Hematopoietic multipotent progenitor cell (in vitro differentiated cells): ENCODE results near the gene FARP2. TPM values are rescaled to one million over a fixed set of nuclear protein-coding genes. Genes with fewer than 3 reads are reported as not detected.

Experiments used
- DNase-seq, 3 donors: peaks; one replicate each; pipeline ENCODE4 v3.0.0-alpha.2; 2011 to 2015; ENCODE audit warnings: low read depth in 2 of 3, low spot score in 2 of 3
- total RNA-seq: library from RNA; depleted of rRNA; stranded (reverse); fragments of >200 nt; gene quantifications from one replicate; pipeline ENCODE4 v1.2.3, GENCODE V29; 2012

The FARP2 gene
- total RNA-seq, 1 donor: 14.3 TPM

GRCh38 chr2:241482126-241482955, 126.3 kb downstream of the FARP2 start:
- DNase-seq: no peak

- DNase-seq: no peak
These were observed 127.2 kb downstream of the FARP2 start for GRCh38 chr2:241483305-241483704.

DNA sequence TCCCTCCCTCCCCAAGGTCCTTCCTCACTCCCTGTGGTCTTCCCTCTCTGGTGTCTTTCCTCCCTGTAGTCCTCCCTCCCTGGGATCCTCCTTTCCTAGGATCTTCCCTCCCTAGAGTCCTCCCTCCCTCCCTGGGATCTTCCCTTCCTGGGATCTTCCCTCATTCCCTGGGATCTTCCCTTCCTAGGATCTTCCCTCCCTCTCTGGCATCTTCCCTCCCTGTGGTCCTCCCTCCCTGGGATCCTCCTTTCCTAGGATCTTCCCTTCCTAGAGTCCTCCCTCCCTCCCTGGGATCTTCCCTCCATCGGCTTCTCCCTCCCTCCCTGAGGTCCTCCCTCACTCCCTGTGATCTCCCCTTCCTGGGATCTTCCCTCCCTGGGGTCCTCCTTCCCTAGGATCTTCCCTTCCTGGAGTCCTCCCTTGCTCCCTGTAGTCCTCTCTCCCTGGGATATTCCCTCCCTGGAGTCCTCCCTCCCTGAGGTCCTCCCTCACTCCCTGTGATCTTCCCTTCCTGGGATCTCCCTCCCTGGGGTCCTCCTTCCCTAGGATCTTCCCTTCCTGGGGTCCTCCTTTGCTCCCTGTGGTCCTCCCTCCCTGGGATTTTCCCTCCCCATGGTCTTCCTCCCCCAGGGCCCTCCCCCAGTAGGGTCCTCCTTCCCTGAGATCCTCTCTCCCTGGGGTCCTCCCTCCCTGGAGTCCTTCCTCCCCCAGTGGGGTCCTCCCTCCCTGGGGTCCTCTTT, 129.3 kb downstream of the FARP2 start:
- no peak for DNase-seq

GRCh38 chr2:241489088-241489487, 133.0 kb downstream of the FARP2 start:
- DNase-seq: no peak

DNA sequence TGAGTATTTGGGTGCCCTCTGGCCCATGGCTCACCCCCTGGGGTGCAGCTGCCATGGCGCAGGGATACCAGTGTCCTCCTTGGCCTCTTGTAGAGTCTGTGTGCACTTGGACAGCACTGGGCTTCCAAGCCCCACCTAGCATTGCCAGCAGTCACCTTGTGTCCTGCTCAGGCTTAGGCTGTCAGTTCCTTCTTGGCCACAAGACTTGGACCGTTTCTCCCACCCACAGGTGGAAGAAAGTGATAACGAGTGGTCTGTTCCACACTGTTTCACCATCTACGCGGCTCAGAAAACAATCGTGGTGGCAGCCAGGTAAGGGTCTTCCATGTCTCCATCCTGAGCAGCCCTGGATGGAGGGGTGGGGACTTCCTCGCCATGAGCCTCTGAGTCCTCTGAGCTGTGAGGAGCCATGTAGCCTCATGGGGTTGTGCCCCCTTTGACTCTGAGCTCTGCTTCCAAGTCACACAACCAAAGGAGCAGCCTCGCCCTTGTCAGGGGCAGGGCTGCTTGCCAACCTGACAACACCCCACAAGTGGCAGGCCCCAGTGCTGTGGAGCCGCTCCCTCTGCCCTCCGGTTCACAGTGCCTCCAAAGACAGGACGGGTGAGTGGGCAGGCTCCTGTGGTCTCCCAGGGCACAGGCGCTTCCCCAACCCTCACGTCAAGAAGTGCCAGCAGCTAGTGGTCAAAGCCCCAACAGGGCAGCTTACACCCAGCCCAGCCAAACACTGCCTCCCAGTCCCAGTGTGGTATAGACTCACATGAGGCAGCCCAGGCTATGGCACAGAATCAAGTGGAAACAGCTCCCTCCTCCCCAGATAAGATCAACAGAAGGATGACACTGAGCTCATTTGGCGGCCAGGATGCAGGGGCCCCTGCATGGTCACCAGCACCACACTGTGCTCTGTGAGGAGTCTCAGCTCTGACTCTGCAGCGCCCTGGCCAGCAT, 133.9 kb downstream of the FARP2 start:
- peak in 1 of 3 donors; percentile 15 for DNase-seq

GRCh38 chr2:241490825-241491506, 134.9 kb downstream of the FARP2 start:
- no peak for DNase-seq

- DNase-seq: no peak
These were observed 135.6 kb downstream of the FARP2 start for GRCh38 chr2:241491549-241492173.

GRCh38 chr2:241492174-241492565, 136.1 kb downstream of the FARP2 start:
- DNase-seq: no peak

- no peak for DNase-seq
These were observed 137.0 kb downstream of the FARP2 start for GRCh38 chr2:241493092-241493491.

- no peak for DNase-seq
These were observed 138.3 kb downstream of the FARP2 start for GRCh38 chr2:241494311-241494908.

- no peak for DNase-seq
These were observed 139.3 kb downstream of the FARP2 start for GRCh38 chr2:241495172-241496002.

DNA sequence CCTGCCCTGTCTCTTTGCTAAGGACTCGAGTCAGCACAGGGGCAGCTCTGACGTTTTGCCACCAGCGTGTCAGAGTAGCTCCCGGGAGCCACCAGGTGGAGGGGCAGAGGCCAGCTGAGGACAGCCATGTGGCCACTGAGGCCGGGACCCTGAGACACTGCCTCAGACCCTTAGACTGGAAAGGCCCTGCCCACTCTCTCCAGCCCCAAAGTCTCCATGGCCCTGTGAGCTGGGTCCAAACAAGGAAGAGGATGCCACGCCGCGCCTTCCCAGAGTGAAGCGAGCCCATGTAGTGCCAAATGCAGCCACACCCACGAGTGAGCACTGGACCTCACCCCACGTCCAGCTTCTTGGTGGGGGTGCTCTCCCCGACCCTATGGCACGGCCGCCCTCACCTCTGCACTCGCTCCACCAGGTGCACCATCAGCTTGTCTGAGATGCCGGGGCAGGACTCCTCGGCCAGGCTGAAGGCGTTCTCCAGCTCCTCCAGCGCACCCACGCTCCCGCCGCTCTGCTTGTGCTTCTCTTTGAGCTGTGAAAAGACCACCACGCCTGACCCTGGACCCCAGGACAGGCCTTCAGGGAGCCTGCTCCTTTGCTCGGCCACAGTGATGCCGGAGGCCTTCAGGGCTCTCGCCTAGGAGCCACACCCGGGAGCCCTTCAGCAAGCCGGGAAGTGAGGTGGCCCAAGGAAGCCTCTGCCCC, 140.1 kb downstream of the FARP2 start:
- DNase-seq: no peak

GRCh38 chr2:241496904-241497877, 141.1 kb downstream of the FARP2 start:
- DNase-seq: no peak

- no peak for DNase-seq
These were observed 142.3 kb downstream of the FARP2 start for GRCh38 chr2:241498115-241499070.

GRCh38 chr2:241499146-241499965, 143.3 kb downstream of the FARP2 start:
- no peak for DNase-seq
